Endothelial cell of umbilical vein (primary cell): ENCODE results near the gene METTL8. TPM values are rescaled to one million over a fixed set of nuclear protein-coding genes. Genes with fewer than 3 reads are reported as not detected.

Source experiments
- BruUV-seq: library from RNA; stranded (reverse); fragments of 400-500 nt; replicated peaks from 2 replicates; lab custom pipeline; 2021; lab: Mats Ljungman, UMichigan
- CTCF ChIA-PET: fragments of 300-600, 350-600 bp; sonication (Branson Sonifier 250); formaldehyde crosslinking; loops from one replicate; lab custom pipeline; 2021; ENCODE audit warnings: antibody characterized with exemption, inconsistent platforms; lab: Charles Lee
- POLR2A ChIA-PET: fragments of 300-600, 350-600 bp; sonication (Branson Sonifier 250); formaldehyde crosslinking; loops from one replicate; lab custom pipeline; 2021; ENCODE audit warnings: antibody characterized with exemption, inconsistent platforms; lab: Charles Lee
- DNase-seq: peaks from one replicate; pipeline ENCODE4 v3.0.0-alpha.2; 2011; ENCODE audit warnings: low read depth, low spot score
- FAIRE-seq: peaks from 2 replicates; lab custom pipeline; 2011; peaks lifted over from hg19 to GRCh38; lab: Jason Lieb, UNC
- H2AFZ ChIP-seq: 2 replicates; pipeline ENCODE4 v1.6.0; 2012; ENCODE audit warnings: low read depth, low read length, control low read depth, inconsistent platforms
- H3K27ac ChIP-seq: 2 replicates; pipeline ENCODE4 v1.5.1; 2011; ENCODE audit warnings: low read depth, mild to moderate bottlenecking, control low read depth, low read length, moderate library complexity; ENCODE audit not compliant: insufficient read depth
- H3K27me3 ChIP-seq, 2 experiments: 2 replicates each; pipeline versions ENCODE4 v1.6.0 to v1.6.1; 2011; ENCODE audit warnings: low read length in 2 of 2, mixed read lengths in 1 of 2; ENCODE audit not compliant: control insufficient read depth in 2 of 2, insufficient read depth in 2 of 2
- H3K36me3 ChIP-seq, 2 experiments: 2 replicates in 1 of 2; 3 replicates in 1 of 2; pipeline ENCODE4 v1.5.1; 2011; ENCODE audit warnings: low read length in 2 of 2, mild to moderate bottlenecking in 1 of 2, moderate library complexity in 1 of 2; ENCODE audit not compliant: control insufficient read depth in 2 of 2, insufficient read depth in 2 of 2; ENCODE audit errors: extremely low read depth in 1 of 2
- H3K4me1 ChIP-seq: 3 replicates; pipeline ENCODE4 v1.5.1; 2011; ENCODE audit warnings: mild to moderate bottlenecking, low read length; ENCODE audit not compliant: control insufficient read depth, insufficient read depth; ENCODE audit errors: extremely low read depth
- H3K4me2 ChIP-seq: 2 replicates; pipeline ENCODE4 v1.6.1; 2011; ENCODE audit warnings: low read length, control low read depth, mixed read lengths; ENCODE audit not compliant: insufficient read depth
- H3K4me3 ChIP-seq, 3 experiments: fragments of 200-600 bp in 1 of 3; sonication (generic), shearing (Covaris generic) in 1 of 3; replicated peaks in 1 of 3; 2 replicates each; pipeline ENCODE4 v1.5.1; 2011 to 2016; ENCODE audit warnings: control low read depth in 3 of 3, low read length in 3 of 3, mild to moderate bottlenecking in 2 of 3, inconsistent platforms in 1 of 3, low read depth in 1 of 3, moderate library complexity in 1 of 3; ENCODE audit not compliant: insufficient read depth in 1 of 3
- H3K79me2 ChIP-seq: 2 replicates; pipeline ENCODE4 v1.6.0; 2012; ENCODE audit warnings: low read length, inconsistent platforms; ENCODE audit not compliant: control insufficient read depth, insufficient read depth
- H3K9ac ChIP-seq: replicated peaks from 2 replicates; pipeline ENCODE3; 2011; ENCODE audit warnings: low read length, control low read depth; ENCODE audit not compliant: insufficient read depth; ENCODE audit errors: extremely low read depth
- H3K9me1 ChIP-seq: replicated peaks from 3 replicates; pipeline ENCODE4 v1.6.0; 2011; ENCODE audit warnings: mild to moderate bottlenecking, low read length; ENCODE audit not compliant: control insufficient read depth, insufficient read depth; ENCODE audit errors: extremely low read depth
- H3K9me3 ChIP-seq: replicated peaks from 2 replicates; pipeline ENCODE4 v1.5.1; 2012; ENCODE audit warnings: low read length, inconsistent platforms; ENCODE audit not compliant: control insufficient read depth, insufficient read depth
- H4K20me1 ChIP-seq: replicated peaks from 2 replicates; pipeline ENCODE3; 2011; ENCODE audit warnings: mild to moderate bottlenecking, low read length; ENCODE audit not compliant: control insufficient read depth, insufficient read depth; ENCODE audit errors: extremely low read depth
- CTCF ChIP-seq, 2 donors: IDR thresholded peaks; 1 replicate in 1 of 2; 2 replicates in 1 of 2; pipeline ENCODE4 v1.5.1; 2011; ENCODE audit warnings: low read length in 2 of 2, mild to moderate bottlenecking in 2 of 2, moderate library complexity in 2 of 2, control low read depth in 1 of 2, inconsistent platforms in 1 of 2, low read depth in 1 of 2; ENCODE audit not compliant: insufficient read depth in 1 of 2; ENCODE audit errors: extremely low read depth in 1 of 2
- EZH2 ChIP-seq: IDR thresholded peaks from 2 replicates; pipeline ENCODE4 v1.6.1; 2012; ENCODE audit warnings: borderline replicate concordance, low read depth, mild to moderate bottlenecking, moderate library complexity, low read length, inconsistent platforms; ENCODE audit not compliant: severe bottlenecking
- FOS ChIP-seq: IDR thresholded peaks from 2 replicates; pipeline ENCODE4 v1.6.1; 2011; ENCODE audit warnings: mild to moderate bottlenecking, low read length, moderate library complexity, borderline replicate concordance; ENCODE audit not compliant: insufficient read depth
- GATA2 ChIP-seq: IDR thresholded peaks from 2 replicates; pipeline ENCODE4 v1.7.0; 2011; ENCODE audit warnings: low read depth, mild to moderate bottlenecking, moderate library complexity, mixed read lengths, low read length; ENCODE audit not compliant: insufficient read length, insufficient read depth
- JUN ChIP-seq: IDR thresholded peaks from 2 replicates; pipeline ENCODE4 v1.6.1; 2011; ENCODE audit warnings: borderline replicate concordance, low read depth; ENCODE audit not compliant: insufficient read length, insufficient read depth
- MAX ChIP-seq: IDR thresholded peaks from 2 replicates; pipeline ENCODE4 v1.6.1; 2011; ENCODE audit not compliant: insufficient read depth, insufficient read length
- MYC ChIP-seq: IDR thresholded peaks from one replicate; pipeline ENCODE4 v1.6.1; 2011; ENCODE audit warnings: mild to moderate bottlenecking, low read depth, low read length
- POLR2A ChIP-seq: IDR thresholded peaks from 2 replicates; pipeline ENCODE4 v1.6.1; 2012; ENCODE audit warnings: low read depth, mild to moderate bottlenecking, control low read depth, low read length
- POLR2AphosphoS5 ChIP-seq: IDR thresholded peaks from 2 replicates; pipeline ENCODE4 v1.6.1; 2012; ENCODE audit warnings: low read depth, mild to moderate bottlenecking, control low read depth, low read length, moderate library complexity; ENCODE audit not compliant: insufficient read depth
- dilution Hi-C: fragments of 300-500 bp; cut with MboI; formaldehyde crosslinking; loops from one replicate; pipeline ENCODE4 v1.15.0; 2019; ENCODE audit warnings: low sequenced_read_pairs; ENCODE audit not compliant: extremely low pct_ligation_motif_present
- intact Hi-C: fragments of 100-400 bp; cut with micrococcal nuclease; formaldehyde crosslinking; loops from one replicate; pipeline ENCODE4 v1.10.0; 2022
- polyA plus RNA-seq, 4 experiments: library from polyadenylated mRNA; depleted of rRNA in 3 of 4; stranded (reverse) in 3 of 4; unstranded in 1 of 4; fragments of >200 nt; gene quantifications; 2 replicates each; pipeline versions ENCODE4 v1.2.1 to v1.2.3, GENCODE V29; 2011 to 2012; ENCODE audit warnings: missing spikeins in 1 of 4
- total RNA-seq: library from RNA; stranded (reverse); gene quantifications from 2 replicates; pipeline ENCODE4 v1.2.3, GENCODE V29; 2021

The METTL8 gene
- total and polyA plus RNA-seq, 2 donors (not counting 3 experiments of a cell fraction or from before 2014, with no cell fraction given) = 7.0 to 20.2 TPM

- POLR2A ChIA-PET = no interaction called here
These were observed 17.3 kb upstream of the METTL8 start for GRCh38 chr2:171451074-171451473.

More at GRCh38 chr2:171451074-171451473, 17.3 kb upstream of the METTL8 start:
- dilution Hi-C loops = no loop called here
- Histone ChIP-seq H3K9me1 (no peaks in the 10 kb centered on the region), H3K79me2 (no peaks in the 10 kb centered on the region), H3K4me3 (no peak overlapping the region), H4K20me1 (no peaks in the 10 kb centered on the region), H3K27ac (no peak overlapping the region), H3K27me3 (no peaks in the 10 kb centered on the region), H3K4me1 (no peaks in the 10 kb centered on the region), H3K4me2 (no peak overlapping the region), H2AFZ (no peak overlapping the region), H3K36me3 (peaks cover 0 to 6% of the 10 kb centered on the region in 2 experiments), H3K9me3 (no peaks in the 10 kb centered on the region), H3K9ac (no peak overlapping the region)
- intact Hi-C loops = no loop called here
- TF ChIP-seq POLR2AphosphoS5 = no peak
- no peak for TF ChIP-seq JUN
- no peak for TF ChIP-seq FOS
- TF ChIP-seq MYC = no peak
- no peak for TF ChIP-seq EZH2
- no peak for TF ChIP-seq CTCF (IDR thresholded peaks at IDR 0.05; ENCODE audit: extremely low read depth in 1 of 2, insufficient read depth in 1 of 2, low read depth in 1 of 2, low read length in 2 of 2)
- TF ChIP-seq GATA2 = no peak
- TF ChIP-seq MAX = no peak
- TF ChIP-seq POLR2A = no peak
- no TSS peak for BruUV-seq
- CTCF ChIA-PET = no interaction called here
- FAIRE-seq (no peak), DNase-seq (no peak)
